Astrocyte (in vitro differentiated cells and primary cell): ENCODE measurements around the gene FGF9.

Source experiments
- EZH2 ChIP-seq: IDR thresholded peaks from 2 replicates; pipeline ENCODE4 v1.6.1; 2012; ENCODE audit warnings: mild to moderate bottlenecking, low read length, inconsistent platforms; ENCODE audit not compliant: insufficient read depth
- TF ChIP-seq, protein P1 (sequence below): IDR thresholded peaks from 2 replicates; pipeline ENCODE4 v1.5.1; 2011; ENCODE audit warnings: low read depth, mild to moderate bottlenecking, inconsistent platforms, low read length, moderate library complexity; ENCODE audit not compliant: insufficient read depth

DNA sequence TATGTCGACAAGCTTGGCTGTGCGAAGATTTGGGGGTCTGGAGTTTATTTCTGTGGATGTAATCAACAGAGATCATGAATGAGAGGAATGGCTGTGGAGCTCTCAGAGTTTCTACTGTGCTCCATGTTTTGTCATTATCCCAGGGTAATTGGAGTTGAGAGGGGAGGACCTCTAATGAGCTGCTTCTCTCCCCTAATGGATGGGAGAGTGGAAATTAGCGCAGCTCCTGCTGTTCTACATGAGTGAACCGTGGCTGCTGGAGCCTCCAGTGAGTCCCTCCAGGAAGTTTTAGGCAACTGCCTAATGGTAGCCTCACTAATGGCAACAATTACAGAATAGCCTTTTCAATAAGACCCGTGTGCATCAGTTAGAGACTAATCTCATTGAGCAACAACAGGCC is 31.3 kb upstream of the FGF9 start:
- TF ChIP-seq, protein P1, sequence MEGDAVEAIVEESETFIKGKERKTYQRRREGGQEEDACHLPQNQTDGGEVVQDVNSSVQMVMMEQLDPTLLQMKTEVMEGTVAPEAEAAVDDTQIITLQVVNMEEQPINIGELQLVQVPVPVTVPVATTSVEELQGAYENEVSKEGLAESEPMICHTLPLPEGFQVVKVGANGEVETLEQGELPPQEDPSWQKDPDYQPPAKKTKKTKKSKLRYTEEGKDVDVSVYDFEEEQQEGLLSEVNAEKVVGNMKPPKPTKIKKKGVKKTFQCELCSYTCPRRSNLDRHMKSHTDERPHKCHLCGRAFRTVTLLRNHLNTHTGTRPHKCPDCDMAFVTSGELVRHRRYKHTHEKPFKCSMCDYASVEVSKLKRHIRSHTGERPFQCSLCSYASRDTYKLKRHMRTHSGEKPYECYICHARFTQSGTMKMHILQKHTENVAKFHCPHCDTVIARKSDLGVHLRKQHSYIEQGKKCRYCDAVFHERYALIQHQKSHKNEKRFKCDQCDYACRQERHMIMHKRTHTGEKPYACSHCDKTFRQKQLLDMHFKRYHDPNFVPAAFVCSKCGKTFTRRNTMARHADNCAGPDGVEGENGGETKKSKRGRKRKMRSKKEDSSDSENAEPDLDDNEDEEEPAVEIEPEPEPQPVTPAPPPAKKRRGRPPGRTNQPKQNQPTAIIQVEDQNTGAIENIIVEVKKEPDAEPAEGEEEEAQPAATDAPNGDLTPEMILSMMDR, result no peak
- no peak for TF ChIP-seq EZH2
